ENCODE results near the gene SLC17A9.

SLC17A9 gene

DNA sequence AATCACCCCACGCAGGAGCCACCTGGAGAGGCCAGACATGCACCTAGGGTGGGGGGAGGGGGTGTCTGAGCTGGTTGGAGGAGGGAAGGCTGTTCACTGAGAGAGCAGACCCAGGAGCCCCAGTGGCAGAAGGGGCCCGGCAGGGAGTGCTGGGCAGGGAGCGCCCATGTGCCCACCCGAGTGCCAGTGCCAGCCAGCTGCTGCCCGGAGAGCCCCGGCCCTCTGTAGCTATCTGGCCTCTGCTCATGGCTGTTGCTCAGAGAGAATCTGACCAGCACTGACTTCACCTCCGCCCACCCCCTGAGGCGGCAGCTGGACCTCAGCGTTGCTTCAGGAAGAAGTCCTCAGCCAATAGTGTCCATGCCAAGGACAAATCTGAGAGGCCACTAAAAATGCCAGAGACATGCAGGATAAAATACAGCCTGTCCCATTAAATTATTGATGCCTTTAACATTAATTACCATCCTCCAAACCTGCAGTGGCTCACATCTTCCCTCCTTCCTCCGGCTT is 22.8 kb downstream of the SLC17A9 start:
- no peak overlapping the region for H3K9ac ChIP-seq (ENCODE audit: low read length)
- 74% methylated on average over 10 of the region's 10 CpGs for WGBS

DNA sequence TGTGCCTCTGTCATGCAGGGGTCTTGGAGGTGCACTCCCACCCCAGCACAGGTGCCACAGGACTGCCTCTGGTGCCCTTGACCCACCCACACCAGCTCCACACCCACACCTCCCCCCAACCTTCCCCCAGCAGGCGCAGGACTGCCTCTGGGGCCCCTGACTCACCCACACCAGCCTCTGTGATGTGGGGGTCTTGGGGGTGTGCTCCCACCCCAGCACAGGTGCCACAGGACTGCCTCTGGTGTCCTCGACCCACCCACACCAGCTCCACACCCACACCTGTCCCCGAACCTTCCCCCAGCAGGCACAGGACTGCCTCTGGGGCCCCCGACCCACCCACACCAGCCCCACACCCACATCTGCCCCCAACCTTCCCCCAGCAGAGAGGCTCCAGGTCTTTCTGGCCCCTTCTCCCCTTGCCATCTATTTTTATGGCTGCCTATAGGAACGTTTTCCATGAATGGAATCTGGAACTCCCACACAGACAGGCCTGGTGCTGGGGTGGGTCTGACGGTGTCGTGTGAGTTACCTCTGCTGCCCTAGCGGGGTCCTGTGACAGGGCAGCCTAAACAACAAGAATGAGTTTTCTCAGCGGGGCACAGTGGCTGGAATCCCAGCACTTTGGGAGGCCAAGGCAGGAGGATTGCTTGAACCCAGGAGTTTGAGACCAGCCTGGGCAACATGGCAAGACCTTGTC is 23.5 kb downstream of the SLC17A9 start:
- no peak for DNase-seq
- H3K36me3 ChIP-seq (ENCODE audit: control insufficient read depth in 1 of 2, insufficient read depth in 2 of 2, low read depth in 1 of 2, low read length in 2 of 2), result no peaks in the 10 kb centered on the region

More for the DNA sequence above, 22.8 kb downstream of the SLC17A9 start:
- no peaks in the 10 kb centered on the region for H3K79me1 ChIP-seq (replicated peaks; ENCODE audit: low read length, poor library complexity, severe bottlenecking)
- H3K9me3 ChIP-seq (ENCODE audit: control insufficient read depth, low read length), result no peaks in the 10 kb centered on the region
- no peak overlapping the region for H3K4me3 ChIP-seq (ENCODE audit: insufficient read depth in 1 of 2, low read depth in 1 of 2, low read length in 2 of 2)
- no peak overlapping the region for H4K8ac ChIP-seq (ENCODE audit: low read length)
- no peak overlapping the region for H3K27ac ChIP-seq (ENCODE audit: low read length, poor library complexity, severe bottlenecking)
- H3K4ac ChIP-seq (ENCODE audit: low read depth in 1 of 2, low read length in 2 of 2), result no peak overlapping the region
- H2BK12ac ChIP-seq (ENCODE audit: low read length in 2 of 2), result no peak overlapping the region
- DNase-seq, result no peak
- no peak overlapping the region for H2BK15ac ChIP-seq (ENCODE audit: low read depth, poor library complexity, severe bottlenecking)
- H3K18ac ChIP-seq (ENCODE audit: low read depth in 1 of 2, low read length in 2 of 2), result no peak overlapping the region
- no peak overlapping the region for H2BK5ac ChIP-seq (ENCODE audit: low read depth, low read length, poor library complexity, severe bottlenecking)
- H3K36me3 ChIP-seq (ENCODE audit: control insufficient read depth in 1 of 2, insufficient read depth in 2 of 2, low read depth in 1 of 2, low read length in 2 of 2), result no peaks in the 10 kb centered on the region
- no peak overlapping the region for H4K91ac ChIP-seq (ENCODE audit: low read length)
- no peak overlapping the region for H3K4me2 ChIP-seq (ENCODE audit: low read length, poor library complexity, severe bottlenecking)
- H3K4me1 ChIP-seq (ENCODE audit: control insufficient read depth, insufficient read depth, low read depth, low read length), result peaks cover 9% of the 10 kb centered on the region
- no peak overlapping the region for H2AK5ac ChIP-seq (ENCODE audit: low read length, severe bottlenecking)
- no peak overlapping the region for H2BK120ac ChIP-seq (ENCODE audit: low read depth, low read length)
- no peak overlapping the region for H3K14ac ChIP-seq (ENCODE audit: low read length in 2 of 2)
- H3K27me3 ChIP-seq (ENCODE audit: control insufficient read depth in 1 of 2, insufficient read depth in 1 of 2, low read length in 2 of 2), result peaks cover 86 to 95% of the 10 kb centered on the region in 2 experiments
- H2AFZ ChIP-seq (ENCODE audit: low read depth, low read length), result no peak overlapping the region
- H3K23ac ChIP-seq (ENCODE audit: low read length in 2 of 2), result no peak overlapping the region

DNA sequence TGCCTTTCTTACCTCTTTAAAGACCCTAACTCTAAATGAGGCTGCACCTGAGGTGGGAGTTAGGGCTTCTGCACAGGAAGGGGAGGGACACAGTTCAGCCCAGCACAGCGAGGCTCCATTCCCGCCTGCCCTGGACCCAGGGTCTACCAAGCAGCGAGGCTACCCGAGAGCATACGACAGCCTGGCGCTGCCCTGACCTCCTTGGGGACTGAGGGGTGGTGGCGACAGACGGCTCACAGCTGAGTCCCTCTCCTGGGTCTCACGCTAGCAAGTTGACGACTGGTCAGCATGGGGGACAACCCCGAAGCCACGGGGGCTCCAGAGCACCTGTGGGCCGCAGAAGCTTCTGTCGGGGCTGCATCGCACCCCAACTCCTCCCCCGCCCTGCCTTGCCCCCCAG is 24.4 kb downstream of the SLC17A9 start:
- no peak overlapping the region for H3K4ac ChIP-seq (ENCODE audit: low read depth in 1 of 2, low read length in 2 of 2)
- no peak for DNase-seq
- no peak overlapping the region for H2AK5ac ChIP-seq (ENCODE audit: low read length, severe bottlenecking)
- no peak overlapping the region for H3K9ac ChIP-seq (ENCODE audit: low read length)
- H3K79me1 ChIP-seq (replicated peaks; ENCODE audit: low read length, poor library complexity, severe bottlenecking), result no peaks in the 10 kb centered on the region
- H3K18ac ChIP-seq (ENCODE audit: low read depth in 1 of 2, low read length in 2 of 2), result no peak overlapping the region
- no peak overlapping the region for H3K27ac ChIP-seq (ENCODE audit: low read length, poor library complexity, severe bottlenecking)
- no peak overlapping the region for H2BK120ac ChIP-seq (ENCODE audit: low read depth, low read length)
- no peaks in the 10 kb centered on the region for H3K36me3 ChIP-seq (ENCODE audit: control insufficient read depth in 1 of 2, insufficient read depth in 2 of 2, low read depth in 1 of 2, low read length in 2 of 2)
- H3K9me3 ChIP-seq (ENCODE audit: control insufficient read depth, low read length), result no peaks in the 10 kb centered on the region
- no peak overlapping the region for H3K4me2 ChIP-seq (ENCODE audit: low read length, poor library complexity, severe bottlenecking)
- no peak overlapping the region for H2BK12ac ChIP-seq (ENCODE audit: low read length in 2 of 2)
- peak overlapping the region in 1 of 2 experiments; percentile 73 for H3K23ac ChIP-seq (ENCODE audit: low read length in 2 of 2)
- no peak overlapping the region for H2AFZ ChIP-seq (ENCODE audit: low read depth, low read length)
- peaks cover 89 to 92% of the 10 kb centered on the region in 2 experiments for H3K27me3 ChIP-seq (ENCODE audit: control insufficient read depth in 1 of 2, insufficient read depth in 1 of 2, low read length in 2 of 2)
- no peak overlapping the region for H4K8ac ChIP-seq (ENCODE audit: low read length)
- H3K14ac ChIP-seq (ENCODE audit: low read length in 2 of 2), result no peak overlapping the region
- H2BK15ac ChIP-seq (ENCODE audit: low read depth, poor library complexity, severe bottlenecking), result no peak overlapping the region
- peaks cover 9% of the 10 kb centered on the region for H3K4me1 ChIP-seq (ENCODE audit: control insufficient read depth, insufficient read depth, low read depth, low read length)
- no peak overlapping the region for H2BK5ac ChIP-seq (ENCODE audit: low read depth, low read length, poor library complexity, severe bottlenecking)
- no peak overlapping the region for H4K91ac ChIP-seq (ENCODE audit: low read length)
- 89% methylated on average over 16 of the region's 16 CpGs for WGBS
- H3K4me3 ChIP-seq (ENCODE audit: insufficient read depth in 1 of 2, low read depth in 1 of 2, low read length in 2 of 2), result no peak overlapping the region

More for the DNA sequence above, 23.5 kb downstream of the SLC17A9 start:
- H3K9ac ChIP-seq (ENCODE audit: low read length), result no peak overlapping the region
- no peak overlapping the region for H2BK120ac ChIP-seq (ENCODE audit: low read depth, low read length)
- no peak overlapping the region for H4K91ac ChIP-seq (ENCODE audit: low read length)
- H3K4me2 ChIP-seq (ENCODE audit: low read length, poor library complexity, severe bottlenecking), result no peak overlapping the region
- H3K18ac ChIP-seq (ENCODE audit: low read depth in 1 of 2, low read length in 2 of 2), result no peak overlapping the region
- H3K79me1 ChIP-seq (replicated peaks; ENCODE audit: low read length, poor library complexity, severe bottlenecking), result no peaks in the 10 kb centered on the region
- H3K9me3 ChIP-seq (ENCODE audit: control insufficient read depth, low read length), result no peaks in the 10 kb centered on the region
- H3K27ac ChIP-seq (ENCODE audit: low read length, poor library complexity, severe bottlenecking), result no peak overlapping the region
- H3K14ac ChIP-seq (ENCODE audit: low read length in 2 of 2), result no peak overlapping the region
- no peak overlapping the region for H3K4me3 ChIP-seq (ENCODE audit: insufficient read depth in 1 of 2, low read depth in 1 of 2, low read length in 2 of 2)
- peaks cover 9% of the 10 kb centered on the region for H3K4me1 ChIP-seq (ENCODE audit: control insufficient read depth, insufficient read depth, low read depth, low read length)
- no peak overlapping the region for H2BK12ac ChIP-seq (ENCODE audit: low read length in 2 of 2)
- no peak overlapping the region for H2BK15ac ChIP-seq (ENCODE audit: low read depth, poor library complexity, severe bottlenecking)
- no peak overlapping the region for H3K4ac ChIP-seq (ENCODE audit: low read depth in 1 of 2, low read length in 2 of 2)
- peaks cover 88 to 95% of the 10 kb centered on the region in 2 experiments for H3K27me3 ChIP-seq (ENCODE audit: control insufficient read depth in 1 of 2, insufficient read depth in 1 of 2, low read length in 2 of 2)
- no peak overlapping the region for H3K23ac ChIP-seq (ENCODE audit: low read length in 2 of 2)
- H2BK5ac ChIP-seq (ENCODE audit: low read depth, low read length, poor library complexity, severe bottlenecking), result no peak overlapping the region
- H2AFZ ChIP-seq (ENCODE audit: low read depth, low read length), result no peak overlapping the region
- no peak overlapping the region for H4K8ac ChIP-seq (ENCODE audit: low read length)
- H2AK5ac ChIP-seq (ENCODE audit: low read length, severe bottlenecking), result no peak overlapping the region
- WGBS, result 53% methylated on average over 9 of the region's 9 CpGs

DNA sequence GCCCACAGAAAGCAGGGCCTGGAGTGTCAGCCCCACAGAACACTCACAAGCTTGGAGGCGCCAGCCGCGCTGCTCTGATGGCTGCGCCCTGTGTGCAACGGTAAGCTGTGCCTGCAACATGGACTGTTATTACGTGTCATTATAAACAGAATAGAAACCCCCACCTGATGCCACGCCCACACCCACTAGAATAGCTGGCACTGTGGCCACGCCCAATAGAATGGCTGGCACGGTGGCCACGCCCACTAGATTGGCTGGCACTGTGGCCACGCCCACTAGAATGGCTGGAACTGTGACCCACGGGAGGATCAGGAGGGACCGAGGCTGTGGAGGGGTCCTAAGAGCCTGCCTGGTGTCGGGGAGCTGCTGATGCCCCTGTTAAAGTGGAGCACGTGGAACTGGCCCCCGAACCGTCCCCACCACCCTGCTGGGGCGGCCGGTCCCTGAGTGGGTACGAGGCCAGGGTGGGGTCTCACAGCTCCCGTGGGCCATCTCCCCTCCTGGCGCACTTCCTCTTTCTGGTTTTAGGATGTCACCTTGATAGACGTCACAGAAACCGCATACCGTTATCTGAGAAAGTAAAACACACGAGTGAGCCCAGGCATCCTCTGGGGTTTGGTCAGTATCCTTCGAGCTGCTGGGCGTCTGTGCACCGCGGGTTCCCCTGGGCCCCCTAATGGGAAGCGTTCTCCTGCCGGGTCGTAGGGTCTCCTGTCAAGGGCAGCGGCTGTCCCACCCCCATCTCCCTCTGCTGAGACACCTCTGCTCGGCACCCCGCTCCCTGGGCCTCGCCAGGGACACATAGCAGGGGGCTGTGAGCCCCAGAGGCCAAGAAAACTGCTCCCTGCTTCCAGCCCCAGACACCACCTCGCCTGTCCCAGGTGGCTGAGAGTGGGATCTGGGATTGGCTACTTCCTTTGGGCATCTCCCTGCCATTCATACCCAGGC is 25.4 kb downstream of the SLC17A9 start:
- no peak overlapping the region for H2BK12ac ChIP-seq (ENCODE audit: low read length in 2 of 2)
- H2AFZ ChIP-seq (ENCODE audit: low read depth, low read length), result no peak overlapping the region
- WGBS, result 86% methylated on average over 36 of the region's 38 CpGs
- no peak overlapping the region for H3K9ac ChIP-seq (ENCODE audit: low read length)
- peaks cover 2% of the 10 kb centered on the region for H3K4me1 ChIP-seq (ENCODE audit: control insufficient read depth, insufficient read depth, low read depth, low read length)
- no peak overlapping the region for H3K4me3 ChIP-seq (ENCODE audit: insufficient read depth in 1 of 2, low read depth in 1 of 2, low read length in 2 of 2)
- H3K23ac ChIP-seq (ENCODE audit: low read length in 2 of 2), result no peak overlapping the region
- no peaks in the 10 kb centered on the region for H3K36me3 ChIP-seq (ENCODE audit: control insufficient read depth in 1 of 2, insufficient read depth in 2 of 2, low read depth in 1 of 2, low read length in 2 of 2)
- H3K9me3 ChIP-seq (ENCODE audit: control insufficient read depth, low read length), result no peaks in the 10 kb centered on the region
- H3K14ac ChIP-seq (ENCODE audit: low read length in 2 of 2), result no peak overlapping the region
- no peak overlapping the region for H4K91ac ChIP-seq (ENCODE audit: low read length)
- H4K8ac ChIP-seq (ENCODE audit: low read length), result no peak overlapping the region
- H3K18ac ChIP-seq (ENCODE audit: low read depth in 1 of 2, low read length in 2 of 2), result no peak overlapping the region
- no peak for DNase-seq
- H3K27ac ChIP-seq (ENCODE audit: low read length, poor library complexity, severe bottlenecking), result no peak overlapping the region
- peaks cover 93 to 94% of the 10 kb centered on the region in 2 experiments for H3K27me3 ChIP-seq (ENCODE audit: control insufficient read depth in 1 of 2, insufficient read depth in 1 of 2, low read length in 2 of 2)
- no peaks in the 10 kb centered on the region for H3K79me1 ChIP-seq (replicated peaks; ENCODE audit: low read length, poor library complexity, severe bottlenecking)
- no peak overlapping the region for H2AK5ac ChIP-seq (ENCODE audit: low read length, severe bottlenecking)
- H2BK15ac ChIP-seq (ENCODE audit: low read depth, poor library complexity, severe bottlenecking), result no peak overlapping the region
- no peak overlapping the region for H3K4ac ChIP-seq (ENCODE audit: low read depth in 1 of 2, low read length in 2 of 2)
- H2BK5ac ChIP-seq (ENCODE audit: low read depth, low read length, poor library complexity, severe bottlenecking), result no peak overlapping the region
- no peak overlapping the region for H3K4me2 ChIP-seq (ENCODE audit: low read length, poor library complexity, severe bottlenecking)
- H2BK120ac ChIP-seq (ENCODE audit: low read depth, low read length), result no peak overlapping the region
